Stimulated activated CD4-positive, alpha-beta T cell treated with anti-CD3 and anti-CD28 coated beads, Interleukin-12 subunit alpha, Interleukin-12 subunit beta, amount 100 ng/mL, for 4 hours (primary cell): ENCODE results near the gene INTS7.
"Not testable (repeated sequence)": the region's sequence is repeated elsewhere in the genome, so short reads cannot be mapped to it uniquely, and the experiment has no call there.

Source experiments
- DNase-seq: peaks from one replicate; pipeline ENCODE4 v3.0.0-alpha.2; 2020

INTS7 gene

GRCh38 chr1:212035835-212036605 lies 663 bp upstream of the INTS7 start:
- no peak for DNase-seq

GRCh38 chr1:212034516-212035122 lies 738 bp downstream of the INTS7 start:
- DNase-seq: no peak

GRCh38 chr1:212030936-212031528 lies 4.3 kb downstream of the INTS7 start:
- DNase-seq: no peak

GRCh38 chr1:212027727-212028126 lies 7.6 kb downstream of the INTS7 start:
- DNase-seq: not testable (repeated sequence)

- DNase-seq: no peak
These were observed 10.7 kb downstream of the INTS7 start for GRCh38 chr1:212024469-212025149.

- DNase-seq: not testable (repeated sequence)
These were observed 12.4 kb downstream of the INTS7 start for GRCh38 chr1:212022908-212023307.

- no peak for DNase-seq
These were observed 13.8 kb downstream of the INTS7 start for GRCh38 chr1:212021563-212021962.

- no peak for DNase-seq
These were observed 14.4 kb downstream of the INTS7 start for GRCh38 chr1:212020975-212021374.

GRCh38 chr1:212013672-212014071 lies 21.7 kb downstream of the INTS7 start:
- no peak for DNase-seq

GRCh38 chr1:212012034-212012740 lies 23.2 kb downstream of the INTS7 start:
- DNase-seq: peak; percentile 51

- DNase-seq: no peak
These were observed 25.4 kb downstream of the INTS7 start for GRCh38 chr1:212010004-212010403.

- DNase-seq: no peak
These were observed 25.8 kb downstream of the INTS7 start for GRCh38 chr1:212009561-212009960.

- DNase-seq: no peak
These were observed 27.5 kb downstream of the INTS7 start for GRCh38 chr1:212007886-212008285.

GRCh38 chr1:212007178-212007577 lies 28.2 kb downstream of the INTS7 start:
- DNase-seq: no peak

- no peak for DNase-seq
These were observed 30.3 kb downstream of the INTS7 start for GRCh38 chr1:212004895-212005608.

- no peak for DNase-seq
These were observed 32.8 kb downstream of the INTS7 start for GRCh38 chr1:212002536-212002935.

- DNase-seq: not testable (repeated sequence)
These were observed 37.9 kb downstream of the INTS7 start for GRCh38 chr1:211997426-211997825.

- no peak for DNase-seq
These were observed 43.7 kb downstream of the INTS7 start for GRCh38 chr1:211991695-211992094.

- no peak for DNase-seq
These were observed 48.6 kb downstream of the INTS7 start for GRCh38 chr1:211986628-211987254.

- no peak for DNase-seq
These were observed 49.6 kb downstream of the INTS7 start for GRCh38 chr1:211985556-211986264.

GRCh38 chr1:211978596-211978995 lies 56.8 kb downstream of the INTS7 start:
- no peak for DNase-seq
